Tibial nerve (tissue), 4 donors: Measurements from ENCODE around the gene MLYCD. TPM values are rescaled to one million over a fixed set of nuclear protein-coding genes. Genes with fewer than 3 reads are reported as not detected.

Experiments used
- DNase-seq, 2 donors: peaks; one replicate each; pipeline ENCODE4 v3.0.0-alpha.2; 2019; ENCODE audit warnings: low spot score in 2 of 2
- H3K27ac ChIP-seq, 4 donors: fragments of 200-600 bp; sonication (generic) in 3 of 4; one replicate each; pipeline ENCODE4 v1.5.1; 2017 to 2019; ENCODE audit warnings: mild to moderate bottlenecking in 1 of 4
- H3K27me3 ChIP-seq, 2 donors: fragments of 200-600 bp; sonication (generic) in 1 of 2; one replicate each; pipeline versions ENCODE4 v1.5.1 to v1.6.0; 2017 to 2019
- H3K36me3 ChIP-seq, 3 donors: fragments of 200-600 bp; sonication (generic); one replicate each; pipeline ENCODE4 v1.5.1; 2018 to 2019
- H3K4me1 ChIP-seq, 4 donors: fragments of 200-600 bp; sonication (generic) in 3 of 4; one replicate each; pipeline ENCODE4 v1.5.1; 2017 to 2019
- H3K4me3 ChIP-seq, 4 donors: fragments of 200-600 bp; sonication (generic) in 3 of 4; one replicate each; pipeline ENCODE4 v1.5.1; 2017 to 2019; ENCODE audit warnings: mild to moderate bottlenecking in 1 of 4, moderate library complexity in 1 of 4
- H3K9me3 ChIP-seq, 4 donors: fragments of 200-600 bp; sonication (generic) in 3 of 4; one replicate each; pipeline ENCODE4 v1.5.1; 2017 to 2019
- EP300 ChIP-seq, 2 donors: sonication (generic); formaldehyde crosslinking; IDR thresholded peaks; one replicate each; pipeline ENCODE4 v1.6.1; 2017; ENCODE audit warnings: antibody characterized with exemption in 2 of 2, mild to moderate bottlenecking in 1 of 2
- POLR2A ChIP-seq, 2 donors: fragments of 450-650 bp; IDR thresholded peaks; one replicate each; pipeline ENCODE4 v1.6.1; 2017; ENCODE audit warnings: antibody characterized with exemption in 2 of 2, mild to moderate bottlenecking in 2 of 2, moderate library complexity in 2 of 2
- WGBS, 2 donors: methylation state at CpG; one replicate each; pipeline ENCODE4 v1.1.5; 2018; 5-methylcytosine and 5-hydroxymethylcytosine counted together
- total RNA-seq, 4 donors: library from RNA; depleted of rRNA; stranded (reverse); fragments of >200 nt; gene quantifications; one replicate each; pipeline ENCODE4 v1.1.0, GENCODE V29; 2016
- TF ChIP-seq, protein P1 (sequence below), 5 experiments: fragments of 200-600 bp in 3 of 5; fragments of 450-650 bp in 2 of 5; sonication (generic) in 3 of 5; IDR thresholded peaks; one replicate each; pipeline ENCODE4 v1.5.1; 2016 to 2019; ENCODE audit warnings: antibody characterized with exemption in 5 of 5, mild to moderate bottlenecking in 3 of 5, moderate library complexity in 2 of 5

The MLYCD gene
- total RNA-seq, 4 donors from 2014 or later = 19.0 to 26.7 (median 23.0) TPM

DNA sequence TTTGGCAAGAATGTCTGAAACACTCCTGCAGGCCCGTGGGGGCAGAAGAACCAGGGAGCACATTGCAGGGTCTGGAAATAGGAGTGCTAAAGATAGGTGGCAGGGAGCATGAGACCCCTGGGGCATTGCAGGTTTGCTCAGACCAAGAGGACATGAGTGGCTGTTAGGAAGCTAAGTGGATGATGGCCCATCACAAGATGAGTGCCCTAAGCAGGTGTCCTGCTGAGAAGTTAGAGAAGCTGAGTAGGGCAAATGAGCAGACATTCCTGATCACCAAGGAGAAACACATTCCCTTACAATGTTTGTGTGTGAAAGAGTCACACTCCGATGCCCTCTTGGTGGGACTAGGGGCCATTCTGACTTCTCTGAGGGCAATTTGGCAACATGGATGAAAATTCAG, 9.9 kb downstream of the MLYCD start:
- TF ChIP-seq, protein P1, sequence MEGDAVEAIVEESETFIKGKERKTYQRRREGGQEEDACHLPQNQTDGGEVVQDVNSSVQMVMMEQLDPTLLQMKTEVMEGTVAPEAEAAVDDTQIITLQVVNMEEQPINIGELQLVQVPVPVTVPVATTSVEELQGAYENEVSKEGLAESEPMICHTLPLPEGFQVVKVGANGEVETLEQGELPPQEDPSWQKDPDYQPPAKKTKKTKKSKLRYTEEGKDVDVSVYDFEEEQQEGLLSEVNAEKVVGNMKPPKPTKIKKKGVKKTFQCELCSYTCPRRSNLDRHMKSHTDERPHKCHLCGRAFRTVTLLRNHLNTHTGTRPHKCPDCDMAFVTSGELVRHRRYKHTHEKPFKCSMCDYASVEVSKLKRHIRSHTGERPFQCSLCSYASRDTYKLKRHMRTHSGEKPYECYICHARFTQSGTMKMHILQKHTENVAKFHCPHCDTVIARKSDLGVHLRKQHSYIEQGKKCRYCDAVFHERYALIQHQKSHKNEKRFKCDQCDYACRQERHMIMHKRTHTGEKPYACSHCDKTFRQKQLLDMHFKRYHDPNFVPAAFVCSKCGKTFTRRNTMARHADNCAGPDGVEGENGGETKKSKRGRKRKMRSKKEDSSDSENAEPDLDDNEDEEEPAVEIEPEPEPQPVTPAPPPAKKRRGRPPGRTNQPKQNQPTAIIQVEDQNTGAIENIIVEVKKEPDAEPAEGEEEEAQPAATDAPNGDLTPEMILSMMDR (IDR thresholded peaks at IDR 0.05) = no peak
- TF ChIP-seq POLR2A (IDR thresholded peaks at IDR 0.05) = no peak
- no peak for TF ChIP-seq EP300 (IDR thresholded peaks at IDR 0.05)
- Histone ChIP-seq H3K9me3 (no peaks in the 10 kb centered on the region), H3K27me3 (no peaks in the 10 kb centered on the region), H3K27ac (no peak overlapping the region), H3K36me3 (peaks cover 0 to 75% (median 5%) of the 10 kb centered on the region in 3 donors), H3K4me1 (peaks cover 0 to 6% (median 0%) of the 10 kb centered on the region in 4 donors), H3K4me3 (no peak overlapping the region)
- whole genome bisulfite sequencing, 2 donors = 78 to 80% methylated on average over 2 of the region's 2 CpGs
- no peak for DNase-seq

- H3K36me3 ChIP-seq = peaks cover 0 to 94% (median 19%) of the 10 kb centered on the region in 3 donors
- H3K9me3 ChIP-seq = no peaks in the 10 kb centered on the region
- H3K4me1 ChIP-seq = no peaks in the 10 kb centered on the region
- TF ChIP-seq, protein P1 (IDR thresholded peaks at IDR 0.05) = no peak
- TF ChIP-seq POLR2A (IDR thresholded peaks at IDR 0.05) = no peak
- H3K27ac ChIP-seq = no peak overlapping the region
- WGBS, 2 donors = 77 to 81% methylated on average over 10 of the region's 10 CpGs
- no peak overlapping the region for H3K4me3 ChIP-seq
- H3K27me3 ChIP-seq = no peaks in the 10 kb centered on the region
- no peak for DNase-seq
Observed at GRCh38 chr16:83911290-83911689, 12.4 kb downstream of the MLYCD start.

DNA sequence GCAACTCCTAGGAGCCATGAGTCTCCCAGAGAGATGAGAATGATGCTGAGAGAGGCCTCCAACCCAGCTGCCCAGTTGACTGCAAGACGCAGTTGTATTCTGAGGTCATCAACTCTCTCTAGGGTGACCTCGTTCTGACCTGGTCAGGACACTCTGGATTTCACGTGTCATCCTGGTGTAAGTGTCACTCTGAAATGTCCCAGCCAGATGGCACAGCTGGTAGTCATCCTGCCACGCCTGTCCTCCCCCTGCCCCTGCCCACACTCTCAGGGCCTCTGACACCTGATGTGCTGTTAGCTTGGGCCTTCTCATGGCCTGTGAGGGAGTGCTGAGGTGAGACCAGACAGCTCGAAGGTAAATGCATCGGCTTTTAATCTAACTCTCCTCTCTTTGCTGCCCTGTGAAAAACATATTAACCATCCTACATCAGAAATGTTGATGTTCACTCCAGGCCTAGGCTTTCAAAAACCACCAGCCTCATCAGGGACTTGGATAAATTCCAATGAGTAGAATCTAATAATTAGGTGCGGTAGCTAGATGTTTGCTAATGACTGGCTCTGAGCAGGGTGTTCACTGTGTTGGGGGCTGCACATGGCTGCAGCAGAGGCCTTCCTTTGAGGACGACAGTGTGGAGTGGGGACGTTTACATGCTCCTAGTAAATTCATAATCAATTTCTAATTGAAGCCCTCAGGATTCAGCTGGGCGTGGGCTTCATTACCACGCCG, 13.8 kb downstream of the MLYCD start:
- Histone ChIP-seq H3K9me3 (no peaks in the 10 kb centered on the region), H3K27ac (no peak overlapping the region), H3K36me3 (peaks cover 0 to 98% (median 17%) of the 10 kb centered on the region in 3 donors), H3K4me1 (no peaks in the 10 kb centered on the region), H3K27me3 (no peaks in the 10 kb centered on the region), H3K4me3 (no peak overlapping the region)
- 77 to 80% methylated on average over 12 of the region's 12 CpGs for WGBS, 2 donors
- TF ChIP-seq, protein P1 (IDR thresholded peaks at IDR 0.05) = no peak
- TF ChIP-seq EP300 (IDR thresholded peaks at IDR 0.05) (no peak), POLR2A (IDR thresholded peaks at IDR 0.05) (no peak)
- no peak for DNase-seq

DNA sequence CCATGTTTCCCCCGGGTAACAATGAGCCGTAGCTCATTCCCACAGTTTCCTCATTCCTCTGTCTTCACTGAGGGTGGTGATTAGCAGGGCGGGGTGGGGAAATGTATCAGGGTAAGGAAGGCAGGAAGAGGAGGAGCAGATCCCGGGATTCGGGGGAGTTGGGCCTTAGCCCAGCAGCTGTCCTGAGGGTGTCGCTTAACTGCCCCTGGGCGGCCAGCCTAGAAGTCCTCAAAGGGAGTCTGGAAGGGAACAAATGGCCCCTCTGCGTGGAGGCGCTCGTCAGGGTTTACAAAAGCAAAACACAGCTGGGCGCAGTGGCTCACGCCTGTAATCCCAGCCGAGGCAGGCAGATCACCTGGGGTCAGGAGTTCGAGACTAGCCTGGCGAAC, 14.3 kb downstream of the MLYCD start:
- no peak overlapping the region for H3K27ac ChIP-seq
- DNase-seq = no peak
- H3K27me3 ChIP-seq = no peaks in the 10 kb centered on the region
- TF ChIP-seq EP300 (IDR thresholded peaks at IDR 0.05) (no peak), POLR2A (IDR thresholded peaks at IDR 0.05) (no peak)
- TF ChIP-seq, protein P1 (IDR thresholded peaks at IDR 0.05) = no peak
- peaks cover 0 to 98% (median 20%) of the 10 kb centered on the region in 3 donors for H3K36me3 ChIP-seq
- H3K9me3 ChIP-seq = no peaks in the 10 kb centered on the region
- WGBS, 2 donors = 74 to 78% methylated on average over 15 of the region's 15 CpGs
- no peak overlapping the region for H3K4me3 ChIP-seq
- H3K4me1 ChIP-seq = no peaks in the 10 kb centered on the region

DNA sequence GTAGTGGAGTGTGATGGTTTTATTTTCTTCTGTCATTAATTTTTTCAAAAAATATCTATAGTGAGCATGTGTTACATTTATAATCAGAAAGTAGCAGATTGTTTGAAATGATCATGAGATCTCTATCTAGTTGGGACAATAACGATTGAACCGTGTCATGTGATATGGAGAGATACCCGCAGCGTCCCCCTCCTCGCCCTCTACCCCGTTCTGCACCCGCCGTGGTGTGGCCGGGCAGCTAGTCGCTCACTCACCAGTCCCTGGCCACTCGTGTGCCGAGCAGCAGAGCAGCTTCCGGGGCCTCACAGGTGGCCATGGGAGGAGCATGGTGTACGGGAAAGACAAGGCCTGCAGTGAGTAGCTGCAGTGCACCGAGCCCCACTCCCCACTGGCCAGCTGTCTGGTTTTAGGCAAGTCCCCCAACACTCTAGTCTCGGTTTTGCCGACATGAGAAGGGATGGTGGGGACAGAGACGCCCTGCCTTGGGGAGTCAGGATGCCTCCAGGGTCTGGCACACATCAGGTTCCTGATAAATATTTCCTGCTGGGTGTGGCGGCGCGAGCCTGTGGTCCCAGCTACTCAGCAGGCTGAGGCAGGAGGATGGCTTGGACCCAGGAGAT, 15.3 kb downstream of the MLYCD start:
- H3K4me1 ChIP-seq = no peaks in the 10 kb centered on the region
- peaks cover 0 to 98% (median 28%) of the 10 kb centered on the region in 3 donors for H3K36me3 ChIP-seq
- DNase-seq = no peak
- H3K27ac ChIP-seq = no peak overlapping the region
- 89 to 90% methylated on average over 20 to 21 of the region's 21 CpGs for WGBS, 2 donors
- H3K27me3 ChIP-seq = no peaks in the 10 kb centered on the region
- no peaks in the 10 kb centered on the region for H3K9me3 ChIP-seq
- H3K4me3 ChIP-seq = no peak overlapping the region
- TF ChIP-seq, protein P1 (IDR thresholded peaks at IDR 0.05) = no peak
- TF ChIP-seq EP300 (IDR thresholded peaks at IDR 0.05) (no peak), POLR2A (IDR thresholded peaks at IDR 0.05) (no peak)
